GM12801 (cell line): ENCODE measurements around the gene AP3D1.

ENCODE experiments used
- TF ChIP-seq, protein P1 (sequence below): IDR thresholded peaks from one replicate; pipeline ENCODE4 v1.5.1; 2011; ENCODE audit warnings: control low read depth; ENCODE audit not compliant: insufficient read length; ENCODE audit errors: extremely low read depth

Gene AP3D1

DNA sequence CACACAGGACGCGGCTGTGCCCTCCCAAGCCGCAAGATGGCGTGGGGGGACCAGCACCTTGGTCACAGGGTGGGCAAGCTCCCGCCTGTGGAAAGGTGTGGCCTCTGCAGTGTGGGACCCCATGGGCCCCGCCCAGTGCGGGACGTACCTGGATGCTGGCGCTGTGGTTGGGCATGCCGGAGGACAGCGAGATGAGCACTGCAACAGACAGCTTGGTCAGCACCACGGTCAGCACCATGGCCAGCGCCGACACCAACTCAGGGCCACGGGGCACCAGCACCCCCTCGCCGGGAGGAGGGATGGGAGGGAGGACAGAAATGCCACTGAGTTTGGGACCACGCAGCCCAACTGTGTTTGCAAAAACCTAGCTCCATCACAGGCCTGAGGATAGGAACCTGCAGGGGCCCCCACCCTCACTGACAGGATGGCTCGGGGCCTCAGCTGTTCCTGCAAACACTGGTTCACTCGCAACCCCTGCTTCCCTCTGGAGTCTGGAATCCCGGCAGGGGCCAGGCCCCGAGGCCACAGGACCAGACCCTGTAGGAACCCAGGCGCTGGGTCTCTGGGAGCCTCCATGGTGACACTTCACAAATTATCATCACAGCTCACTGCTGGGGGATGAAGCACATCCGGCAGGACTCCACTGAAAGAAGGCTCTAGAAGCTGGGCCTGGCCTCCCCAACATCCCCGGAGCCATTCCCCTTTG, 27.5 kb downstream of the AP3D1 start:
- TF ChIP-seq, protein P1, sequence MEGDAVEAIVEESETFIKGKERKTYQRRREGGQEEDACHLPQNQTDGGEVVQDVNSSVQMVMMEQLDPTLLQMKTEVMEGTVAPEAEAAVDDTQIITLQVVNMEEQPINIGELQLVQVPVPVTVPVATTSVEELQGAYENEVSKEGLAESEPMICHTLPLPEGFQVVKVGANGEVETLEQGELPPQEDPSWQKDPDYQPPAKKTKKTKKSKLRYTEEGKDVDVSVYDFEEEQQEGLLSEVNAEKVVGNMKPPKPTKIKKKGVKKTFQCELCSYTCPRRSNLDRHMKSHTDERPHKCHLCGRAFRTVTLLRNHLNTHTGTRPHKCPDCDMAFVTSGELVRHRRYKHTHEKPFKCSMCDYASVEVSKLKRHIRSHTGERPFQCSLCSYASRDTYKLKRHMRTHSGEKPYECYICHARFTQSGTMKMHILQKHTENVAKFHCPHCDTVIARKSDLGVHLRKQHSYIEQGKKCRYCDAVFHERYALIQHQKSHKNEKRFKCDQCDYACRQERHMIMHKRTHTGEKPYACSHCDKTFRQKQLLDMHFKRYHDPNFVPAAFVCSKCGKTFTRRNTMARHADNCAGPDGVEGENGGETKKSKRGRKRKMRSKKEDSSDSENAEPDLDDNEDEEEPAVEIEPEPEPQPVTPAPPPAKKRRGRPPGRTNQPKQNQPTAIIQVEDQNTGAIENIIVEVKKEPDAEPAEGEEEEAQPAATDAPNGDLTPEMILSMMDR, result no peak

DNA sequence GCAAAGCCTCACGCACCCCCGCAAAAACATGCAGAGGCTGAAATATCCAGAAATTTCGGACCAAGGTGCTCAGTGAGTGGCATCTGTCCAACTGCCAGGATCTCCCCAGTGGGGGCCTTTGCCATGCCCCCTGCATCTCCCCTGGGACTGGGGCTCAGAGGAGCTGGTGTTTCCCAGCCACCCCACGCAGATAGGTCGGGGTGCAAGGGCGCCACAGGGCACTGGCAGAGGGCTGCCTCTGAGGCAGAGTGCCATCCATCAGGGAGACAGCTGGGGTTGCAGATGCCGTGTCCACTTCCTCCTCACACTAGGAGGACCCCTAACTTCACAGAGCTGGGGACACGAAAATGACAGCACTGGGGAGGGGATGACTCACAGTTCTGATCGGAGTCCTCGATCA, 28.4 kb downstream of the AP3D1 start:
- TF ChIP-seq, protein P1, result no peak

DNA sequence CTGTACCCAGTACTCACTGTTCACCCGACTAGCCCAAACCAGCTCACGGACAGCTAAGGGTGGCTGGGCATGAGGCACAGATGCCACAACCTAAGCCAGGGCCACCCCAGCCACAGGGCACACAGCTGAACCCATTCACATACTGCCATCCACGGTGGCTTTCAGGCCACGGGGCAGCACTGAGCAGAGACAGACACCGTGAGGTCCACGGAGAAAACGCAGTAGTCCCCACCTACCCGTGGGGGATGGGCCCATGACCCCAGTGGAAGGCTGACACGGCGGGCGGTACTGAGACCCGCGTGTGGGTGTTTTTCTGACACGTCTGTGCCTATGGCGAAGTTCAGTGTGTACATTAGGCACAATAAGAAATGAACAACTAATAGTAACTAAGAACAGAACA, 29.1 kb downstream of the AP3D1 start:
- TF ChIP-seq, protein P1, result no peak

DNA sequence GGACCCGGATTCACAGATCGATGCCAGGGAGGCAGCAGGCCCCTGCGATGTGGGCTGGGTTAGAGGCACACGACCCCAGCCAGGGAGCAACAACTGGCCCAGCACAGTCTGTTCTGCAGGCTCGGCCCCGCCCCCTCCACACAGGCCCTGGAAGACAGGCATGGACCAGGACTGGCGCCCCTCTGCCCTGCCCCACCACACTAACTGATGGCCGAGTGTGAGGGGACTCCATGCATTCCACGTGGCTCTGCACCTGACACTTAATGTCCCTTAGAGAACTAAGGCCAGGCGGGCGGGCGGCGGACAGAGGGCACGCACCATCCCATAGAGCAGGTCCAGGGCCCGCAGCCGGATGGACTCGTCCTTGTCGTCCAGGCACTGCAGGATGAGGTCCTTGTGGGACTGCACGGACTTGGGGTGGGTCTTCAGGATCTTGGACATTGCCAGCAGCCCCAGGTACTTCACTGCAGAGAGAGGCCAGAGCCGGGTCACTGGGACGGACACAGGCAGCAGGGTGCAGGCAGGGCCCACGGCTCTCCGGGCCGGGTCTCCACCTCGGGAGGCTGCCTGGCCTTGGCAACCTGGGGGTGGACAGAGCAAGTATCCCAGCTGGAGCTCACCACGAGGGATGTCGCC, 29.8 kb downstream of the AP3D1 start:
- TF ChIP-seq, protein P1, result no peak

DNA sequence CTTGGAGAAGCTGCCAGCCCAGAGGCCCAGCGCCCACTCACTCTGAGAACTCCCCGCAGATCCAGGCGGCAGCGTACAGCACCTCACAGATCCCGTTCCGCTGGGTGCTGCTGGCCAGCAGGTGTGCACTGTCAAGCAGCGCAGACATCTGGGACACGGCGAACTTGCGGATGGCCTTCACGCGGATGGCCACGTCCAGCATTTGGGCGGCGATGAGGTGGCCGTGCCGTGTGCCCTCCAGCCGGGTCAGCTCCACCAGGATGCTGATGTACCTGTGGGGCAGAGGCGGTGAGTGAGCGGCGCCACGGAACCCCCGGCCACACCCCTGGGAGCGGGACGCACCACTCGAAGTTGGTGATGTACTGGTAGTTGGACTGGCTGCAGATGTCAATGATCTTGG, 30.5 kb downstream of the AP3D1 start:
- TF ChIP-seq, protein P1, result no peak

DNA sequence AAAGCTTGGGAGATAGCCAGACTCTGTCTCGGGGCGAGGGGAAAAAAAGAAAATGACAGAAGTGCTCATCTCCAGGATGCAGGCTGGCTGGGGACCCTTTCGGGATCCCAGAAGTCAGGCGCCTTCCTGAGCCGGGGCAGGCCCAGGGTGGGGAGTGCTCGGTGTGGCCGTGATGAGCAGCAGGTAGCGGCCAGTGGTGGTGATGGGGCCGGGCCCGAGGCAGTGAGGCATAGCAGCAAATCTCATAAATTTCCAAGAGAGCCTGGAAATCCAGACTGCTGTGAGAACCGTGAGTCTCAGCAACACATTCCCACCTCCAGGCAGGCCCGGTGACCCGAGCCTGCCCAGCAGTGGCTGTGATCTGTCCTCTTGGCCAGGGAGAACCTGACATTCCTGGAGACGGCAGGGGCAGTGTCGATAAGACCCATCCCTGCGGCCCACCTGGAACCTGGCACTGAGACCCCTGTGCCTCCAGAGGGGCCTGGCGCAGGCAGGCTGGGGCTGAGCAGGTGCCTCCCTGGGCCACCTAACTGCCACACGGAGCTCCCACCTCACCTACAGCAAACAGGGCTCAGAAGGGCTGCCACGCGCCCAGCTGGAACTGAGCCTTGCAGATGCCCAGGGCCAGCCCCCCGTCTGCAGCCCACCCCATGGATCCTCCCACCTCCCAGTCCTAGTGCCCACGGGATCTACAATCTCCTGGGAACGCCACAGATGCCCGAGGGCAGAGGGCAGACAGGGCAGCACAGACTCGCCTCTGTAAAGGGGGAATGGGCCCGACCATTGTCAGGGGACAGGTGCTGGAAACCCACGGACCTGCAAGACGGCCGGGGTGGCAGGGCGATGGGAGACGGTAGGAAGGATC, 31.2 kb downstream of the AP3D1 start:
- TF ChIP-seq, protein P1, result no peak

DNA sequence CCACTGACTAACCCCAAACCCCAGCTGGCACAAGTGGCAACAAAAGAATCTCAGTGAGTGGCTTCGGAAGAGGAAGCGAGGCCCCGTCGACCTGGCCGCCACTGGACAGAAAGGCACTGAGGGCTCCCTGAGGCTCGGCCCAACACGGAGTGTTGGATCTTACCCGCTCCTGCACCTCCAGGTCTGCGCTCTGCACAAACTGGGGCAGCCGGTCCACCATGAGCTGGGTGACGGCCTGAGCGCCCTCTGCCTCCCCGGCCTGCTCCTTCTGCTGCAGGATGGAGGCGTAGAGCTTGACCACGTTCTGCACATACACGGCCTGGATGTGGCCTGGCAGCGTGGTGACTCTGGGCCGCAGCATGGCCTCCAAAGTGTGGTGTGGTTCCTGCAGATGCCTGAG, 32.9 kb downstream of the AP3D1 start:
- TF ChIP-seq, protein P1, result no peak
